ENCODE data around the gene CIRBP.
"Not testable (repeated sequence)": the region's sequence is repeated elsewhere in the genome, so short reads cannot be mapped to it uniquely, and the experiment has no call there.

Gene CIRBP

GRCh38 chr19:1316466-1316865 lies 47.3 kb downstream of the CIRBP start:
- no peak overlapping the region for H3K27ac ChIP-seq
- peaks cover 69% of the 10 kb centered on the region for H3K27me3 ChIP-seq (ENCODE audit: insufficient read depth, low read depth)
- H3K79me2 ChIP-seq (ENCODE audit: insufficient read depth, low read depth): no peaks in the 10 kb centered on the region
- no peak overlapping the region for H3K4me3 ChIP-seq (IDR thresholded peaks at IDR 0.05; ENCODE audit: insufficient read depth, low read depth, low read length)
- no peaks in the 10 kb centered on the region for H4K20me1 ChIP-seq (ENCODE audit: insufficient read depth)
- H3K9ac ChIP-seq: no peak overlapping the region
- peaks cover 15% of the 10 kb centered on the region for H3K4me1 ChIP-seq (ENCODE audit: low read depth, poor library complexity, severe bottlenecking)
- no peak overlapping the region for H3K4me2 ChIP-seq
- TF ChIP-seq CTCF (conservative IDR thresholded peaks at IDR 0.05; ENCODE audit: low read depth, low read length): no peak
- no peak overlapping the region for H2AFZ ChIP-seq (ENCODE audit: low read depth)
- no peaks in the 10 kb centered on the region for H3K36me3 ChIP-seq (ENCODE audit: insufficient read depth)

GRCh38 chr19:1317274-1318003 lies 48.3 kb downstream of the CIRBP start:
- Histone ChIP-seq H3K27me3 (ENCODE audit: insufficient read depth, low read depth) (peaks cover 78% of the 10 kb centered on the region), H3K36me3 (ENCODE audit: insufficient read depth) (no peaks in the 10 kb centered on the region), H3K79me2 (ENCODE audit: insufficient read depth, low read depth) (no peaks in the 10 kb centered on the region), H3K27ac (no peak overlapping the region), H3K4me2 (no peak overlapping the region), H3K4me3 (IDR thresholded peaks at IDR 0.05; ENCODE audit: insufficient read depth, low read depth, low read length) (no peak overlapping the region), H3K4me1 (ENCODE audit: low read depth, poor library complexity, severe bottlenecking) (peaks cover 6% of the 10 kb centered on the region), H4K20me1 (ENCODE audit: insufficient read depth) (no peaks in the 10 kb centered on the region), H2AFZ (ENCODE audit: low read depth) (no peak overlapping the region), H3K9ac (no peak overlapping the region)
- no peak for TF ChIP-seq CTCF (conservative IDR thresholded peaks at IDR 0.05; ENCODE audit: low read depth, low read length)

GRCh38 chr19:1318678-1319471 lies 49.7 kb downstream of the CIRBP start:
- Histone ChIP-seq H3K27ac (no peak overlapping the region), H3K4me3 (IDR thresholded peaks at IDR 0.05; ENCODE audit: insufficient read depth, low read depth, low read length) (no peak overlapping the region), H4K20me1 (ENCODE audit: insufficient read depth) (no peaks in the 10 kb centered on the region), H2AFZ (ENCODE audit: low read depth) (no peak overlapping the region), H3K36me3 (ENCODE audit: insufficient read depth) (no peaks in the 10 kb centered on the region), H3K27me3 (ENCODE audit: insufficient read depth, low read depth) (peaks cover 82% of the 10 kb centered on the region), H3K9ac (no peak overlapping the region), H3K79me2 (ENCODE audit: insufficient read depth, low read depth) (no peaks in the 10 kb centered on the region), H3K4me1 (ENCODE audit: low read depth, poor library complexity, severe bottlenecking) (peaks cover 5% of the 10 kb centered on the region), H3K4me2 (no peak overlapping the region)
- no peak for TF ChIP-seq CTCF (conservative IDR thresholded peaks at IDR 0.05; ENCODE audit: low read depth, low read length)

GRCh38 chr19:1320282-1320650 lies 51.1 kb downstream of the CIRBP start:
- not testable (repeated sequence) for H3K4me3 ChIP-seq (IDR thresholded peaks at IDR 0.05; ENCODE audit: insufficient read depth, low read depth, low read length); H3K36me3 ChIP-seq (ENCODE audit: insufficient read depth); H3K79me2 ChIP-seq (ENCODE audit: insufficient read depth, low read depth); H3K4me2 ChIP-seq; H3K9ac ChIP-seq; H3K4me1 ChIP-seq (ENCODE audit: low read depth, poor library complexity, severe bottlenecking); H3K27ac ChIP-seq; H2AFZ ChIP-seq (ENCODE audit: low read depth); H4K20me1 ChIP-seq (ENCODE audit: insufficient read depth)
- H3K27me3 ChIP-seq (ENCODE audit: insufficient read depth, low read depth): peaks cover 82% of the 10 kb centered on the region

- TF ChIP-seq CTCF (conservative IDR thresholded peaks at IDR 0.05; ENCODE audit: low read depth, low read length): no peak
- peaks cover 77% of the 10 kb centered on the region for H3K27me3 ChIP-seq (ENCODE audit: insufficient read depth, low read depth)
- no peak overlapping the region for H3K4me3 ChIP-seq (IDR thresholded peaks at IDR 0.05; ENCODE audit: insufficient read depth, low read depth, low read length)
- H3K36me3 ChIP-seq (ENCODE audit: insufficient read depth): no peaks in the 10 kb centered on the region
- H3K4me2 ChIP-seq: no peak overlapping the region
- no peak overlapping the region for H2AFZ ChIP-seq (ENCODE audit: low read depth)
- H3K27ac ChIP-seq: no peak overlapping the region
- H3K4me1 ChIP-seq (ENCODE audit: low read depth, poor library complexity, severe bottlenecking): peaks cover 5% of the 10 kb centered on the region
- no peaks in the 10 kb centered on the region for H4K20me1 ChIP-seq (ENCODE audit: insufficient read depth)
- no peak overlapping the region for H3K9ac ChIP-seq
- H3K79me2 ChIP-seq (ENCODE audit: insufficient read depth, low read depth): no peaks in the 10 kb centered on the region
Observed at GRCh38 chr19:1321539-1321938, 52.4 kb downstream of the CIRBP start.

All from KMS-11 (cell line).